Liver (tissue), 9 donors: Measurements from ENCODE around the gene CDH23. TPM values are rescaled to one million over a fixed set of nuclear protein-coding genes. Genes with fewer than 3 reads are reported as not detected.

Experiments used
- DNase-seq: peaks from one replicate; pipeline ENCODE4 v3.0.0-alpha.2; 2017; ENCODE audit warnings: low spot score
- H3K27ac ChIP-seq, 2 donors: one replicate each; pipeline ENCODE4 v1.7.0; 2013; ENCODE audit warnings: inconsistent platforms in 2 of 2, low read length in 2 of 2, control low read depth in 1 of 2, low read depth in 1 of 2, mild to moderate bottlenecking in 1 of 2
- H3K27me3 ChIP-seq, 4 donors: one replicate each; pipeline versions ENCODE4 v1.6.1 to v1.7.0; 2013; ENCODE audit warnings: low read length in 3 of 4, inconsistent platforms in 1 of 4, mild to moderate bottlenecking in 1 of 4, moderate library complexity in 1 of 4; ENCODE audit not compliant: control insufficient read depth in 4 of 4, insufficient read depth in 4 of 4
- H3K36me3 ChIP-seq, 4 donors: one replicate each; pipeline versions ENCODE4 v1.6.1 to v1.7.0; 2013; ENCODE audit warnings: low read length in 3 of 4, mild to moderate bottlenecking in 3 of 4, low read depth in 1 of 4, moderate library complexity in 1 of 4; ENCODE audit not compliant: control insufficient read depth in 4 of 4, insufficient read depth in 3 of 4
- H3K4me1 ChIP-seq, 4 donors: one replicate each; pipeline versions ENCODE4 v1.6.1 to v1.7.0; 2013; ENCODE audit warnings: low read length in 3 of 4, mild to moderate bottlenecking in 3 of 4, moderate library complexity in 1 of 4; ENCODE audit not compliant: control insufficient read depth in 4 of 4, insufficient read depth in 4 of 4
- H3K4me3 ChIP-seq, 3 donors: one replicate each; pipeline versions ENCODE4 v1.6.1 to v1.7.0; 2013; ENCODE audit warnings: low read length in 3 of 3, control low read depth in 1 of 3, low read depth in 1 of 3, mild to moderate bottlenecking in 1 of 3
- H3K9ac ChIP-seq, 2 donors: one replicate each; pipeline ENCODE4 v1.7.0; 2013; ENCODE audit warnings: low read length in 2 of 2, mild to moderate bottlenecking in 2 of 2, moderate library complexity in 2 of 2, control low read depth in 1 of 2, low read depth in 1 of 2
- H3K9me3 ChIP-seq, 4 donors: one replicate each; pipeline versions ENCODE4 v1.6.1 to v1.7.0; 2013; ENCODE audit warnings: low read length in 3 of 4; ENCODE audit not compliant: control insufficient read depth in 4 of 4
- FOXA1 ChIP-seq: IDR thresholded peaks from 2 replicates; pipeline ENCODE4 v1.6.1; 2016; ENCODE audit warnings: antibody characterized with exemption
- FOXA2 ChIP-seq: IDR thresholded peaks from 2 replicates; pipeline ENCODE4 v1.6.1; 2016; ENCODE audit warnings: antibody characterized with exemption
- GABPA ChIP-seq, 2 donors: IDR thresholded peaks in 1 of 2; conservative IDR thresholded peaks in 1 of 2; 2 replicates each; pipeline ENCODE4 v1.6.1; 2016; ENCODE audit warnings: antibody characterized with exemption in 2 of 2, mild to moderate bottlenecking in 1 of 2, moderate library complexity in 1 of 2
- HNF4A ChIP-seq, 2 donors: conservative IDR thresholded peaks; 2 replicates each; pipeline ENCODE4 v1.6.1; 2016; ENCODE audit warnings: antibody characterized with exemption in 2 of 2, mild to moderate bottlenecking in 2 of 2
- HNF4G ChIP-seq: IDR thresholded peaks from 2 replicates; pipeline ENCODE4 v1.6.1; 2016; ENCODE audit warnings: antibody characterized with exemption
- JUND ChIP-seq, 2 donors: IDR thresholded peaks; 2 replicates each; pipeline ENCODE4 v1.6.1; 2016; ENCODE audit warnings: antibody characterized with exemption in 2 of 2
- NR2F2 ChIP-seq: IDR thresholded peaks from 2 replicates; pipeline ENCODE4 v1.6.1; 2016; ENCODE audit warnings: antibody characterized with exemption
- RAD21 ChIP-seq, 2 donors: IDR thresholded peaks; 2 replicates each; pipeline ENCODE4 v1.6.1; 2016; ENCODE audit warnings: antibody characterized with exemption in 2 of 2, mild to moderate bottlenecking in 2 of 2
- RXRA ChIP-seq, 2 donors: IDR thresholded peaks; 2 replicates each; pipeline ENCODE4 v1.6.1; 2017 to 2018; ENCODE audit warnings: antibody characterized with exemption in 2 of 2, mild to moderate bottlenecking in 1 of 2
- SP1 ChIP-seq: IDR thresholded peaks from 2 replicates; pipeline ENCODE4 v1.6.1; 2018; ENCODE audit warnings: antibody characterized with exemption, mild to moderate bottlenecking
- TAF1 ChIP-seq: conservative IDR thresholded peaks from 2 replicates; pipeline ENCODE4 v1.6.1; 2016; ENCODE audit warnings: antibody characterized with exemption, mild to moderate bottlenecking
- YY1 ChIP-seq: IDR thresholded peaks from 2 replicates; pipeline ENCODE4 v1.6.1; 2016; ENCODE audit warnings: antibody characterized with exemption, mild to moderate bottlenecking
- WGBS: extraction: QIAGEN DNeasy Blood & Tissue Kit; methylation state at CpG from one replicate; pipeline ENCODE4 v1.1.7; 2013; 5-methylcytosine and 5-hydroxymethylcytosine counted together
- polyA plus RNA-seq, 2 donors: library from polyadenylated mRNA; stranded (reverse) in 1 of 2; unstranded in 1 of 2; fragments of 200-250 nt in 1 of 2; fragments of >200 nt in 1 of 2; fragmentation: Nextera tagmentation in 1 of 2; extraction: Ambion mirVana in 1 of 2; gene quantifications; one replicate each; pipeline versions ENCODE4 v1.2.1 to v1.2.3, GENCODE V29; 2013 to 2015
- total RNA-seq, 2 donors: library from RNA; depleted of rRNA; stranded (reverse); fragments of >200 nt; gene quantifications; one replicate each; pipeline ENCODE4 v1.2.3, GENCODE V29; 2014
- TF ChIP-seq, protein P1 (sequence below): IDR thresholded peaks from 2 replicates; pipeline ENCODE4 v1.6.1; 2016; ENCODE audit warnings: antibody characterized with exemption
- TF ChIP-seq, protein P2 (sequence below): IDR thresholded peaks from 2 replicates; pipeline ENCODE4 v1.6.1; 2016; ENCODE audit warnings: antibody characterized with exemption
- TF ChIP-seq, protein P3 (sequence below): IDR thresholded peaks from 2 replicates; pipeline ENCODE4 v1.6.1; 2016; ENCODE audit warnings: antibody characterized with exemption
- TF ChIP-seq, protein P4 (sequence below): fragments of 150-350 bp; IDR thresholded peaks from 2 replicates; pipeline ENCODE4 v1.5.1; 2017; ENCODE audit warnings: improper control_type of control experiment, low read depth, low read length; ENCODE audit not compliant: missing input control
- TF ChIP-seq, protein P5 (sequence below): IDR thresholded peaks from 2 replicates; pipeline ENCODE4 v1.6.1; 2016; ENCODE audit warnings: antibody characterized with exemption, mild to moderate bottlenecking
- donor health status: healthy.
- donor health status: healthy.
- donor health status: healthy.
- donor health status: healthy.
- donor health status: healthy.

The CDH23 gene
- total and polyA plus RNA-seq, 4 donors: 1.5 to 4.7 (median 3.4) TPM

DNA sequence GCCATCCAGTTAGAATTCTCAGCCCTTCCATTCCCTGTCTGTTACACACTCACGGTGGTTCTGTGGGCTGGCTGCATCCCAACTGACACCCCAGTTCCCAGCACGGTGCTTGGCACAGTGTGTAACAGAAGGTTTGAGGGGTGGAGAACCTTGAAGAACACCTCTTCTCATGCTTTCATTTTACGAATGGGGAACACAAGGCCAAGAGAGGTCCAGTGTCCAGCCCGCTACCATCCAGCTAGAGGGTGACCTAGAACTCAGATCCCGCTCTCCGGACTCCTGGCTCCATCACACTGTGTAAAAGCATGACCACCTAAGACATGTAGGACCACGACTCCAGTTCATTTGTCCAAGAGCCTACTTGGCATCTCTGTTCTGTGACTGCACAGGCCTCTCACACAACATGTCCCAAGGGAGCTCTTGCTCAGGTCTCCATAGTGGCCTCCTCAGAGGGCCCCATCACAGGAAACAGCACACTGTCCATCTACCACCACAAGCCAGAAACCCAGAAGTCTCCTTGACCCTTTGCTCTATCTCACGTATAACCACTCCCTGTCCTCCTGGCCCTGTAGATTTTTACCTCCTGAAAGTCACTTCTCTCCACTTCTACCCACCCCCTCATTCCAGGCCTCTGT lies 2.8 kb upstream of the CDH23 start:
- no peak overlapping the region for H3K27ac ChIP-seq
- no peaks in the 10 kb centered on the region for H3K9me3 ChIP-seq
- H3K27me3 ChIP-seq: no peaks in the 10 kb centered on the region
- no peaks in the 10 kb centered on the region for H3K36me3 ChIP-seq
- no peak overlapping the region for H3K9ac ChIP-seq
- 94% methylated on average over 8 of the region's 8 CpGs for WGBS
- peak; percentile 23 for DNase-seq
- H3K4me3 ChIP-seq: no peak overlapping the region
- H3K4me1 ChIP-seq: peaks cover 3 to 19% (median 14%) of the 10 kb centered on the region in 4 donors
- TF ChIP-seq, protein P1, sequence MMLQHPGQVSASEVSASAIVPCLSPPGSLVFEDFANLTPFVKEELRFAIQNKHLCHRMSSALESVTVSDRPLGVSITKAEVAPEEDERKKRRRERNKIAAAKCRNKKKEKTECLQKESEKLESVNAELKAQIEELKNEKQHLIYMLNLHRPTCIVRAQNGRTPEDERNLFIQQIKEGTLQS: no peak
- TF ChIP-seq SP1 (no peak), FOXA2 (no peak), FOXA1 (no peak), TAF1 (no peak), NR2F2 (no peak), GABPA (IDR thresholded peaks at IDR 0.05 in 1 of 2, conservative IDR thresholded peaks at IDR 0.05 in 1 of 2) (no peak), RAD21 (IDR thresholded peaks at IDR 0.05) (no peak), HNF4A (conservative IDR thresholded peaks at IDR 0.05) (no peak), JUND (IDR thresholded peaks at IDR 0.05) (no peak)
- TF ChIP-seq, protein P2, sequence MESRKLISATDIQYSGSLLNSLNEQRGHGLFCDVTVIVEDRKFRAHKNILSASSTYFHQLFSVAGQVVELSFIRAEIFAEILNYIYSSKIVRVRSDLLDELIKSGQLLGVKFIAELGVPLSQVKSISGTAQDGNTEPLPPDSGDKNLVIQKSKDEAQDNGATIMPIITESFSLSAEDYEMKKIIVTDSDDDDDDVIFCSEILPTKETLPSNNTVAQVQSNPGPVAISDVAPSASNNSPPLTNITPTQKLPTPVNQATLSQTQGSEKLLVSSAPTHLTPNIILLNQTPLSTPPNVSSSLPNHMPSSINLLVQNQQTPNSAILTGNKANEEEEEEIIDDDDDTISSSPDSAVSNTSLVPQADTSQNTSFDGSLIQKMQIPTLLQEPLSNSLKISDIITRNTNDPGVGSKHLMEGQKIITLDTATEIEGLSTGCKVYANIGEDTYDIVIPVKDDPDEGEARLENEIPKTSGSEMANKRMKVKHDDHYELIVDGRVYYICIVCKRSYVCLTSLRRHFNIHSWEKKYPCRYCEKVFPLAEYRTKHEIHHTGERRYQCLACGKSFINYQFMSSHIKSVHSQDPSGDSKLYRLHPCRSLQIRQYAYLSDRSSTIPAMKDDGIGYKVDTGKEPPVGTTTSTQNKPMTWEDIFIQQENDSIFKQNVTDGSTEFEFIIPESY: no peak
- TF ChIP-seq, protein P3, sequence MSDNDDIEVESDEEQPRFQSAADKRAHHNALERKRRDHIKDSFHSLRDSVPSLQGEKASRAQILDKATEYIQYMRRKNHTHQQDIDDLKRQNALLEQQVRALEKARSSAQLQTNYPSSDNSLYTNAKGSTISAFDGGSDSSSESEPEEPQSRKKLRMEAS: no peak
- TF ChIP-seq, protein P4, sequence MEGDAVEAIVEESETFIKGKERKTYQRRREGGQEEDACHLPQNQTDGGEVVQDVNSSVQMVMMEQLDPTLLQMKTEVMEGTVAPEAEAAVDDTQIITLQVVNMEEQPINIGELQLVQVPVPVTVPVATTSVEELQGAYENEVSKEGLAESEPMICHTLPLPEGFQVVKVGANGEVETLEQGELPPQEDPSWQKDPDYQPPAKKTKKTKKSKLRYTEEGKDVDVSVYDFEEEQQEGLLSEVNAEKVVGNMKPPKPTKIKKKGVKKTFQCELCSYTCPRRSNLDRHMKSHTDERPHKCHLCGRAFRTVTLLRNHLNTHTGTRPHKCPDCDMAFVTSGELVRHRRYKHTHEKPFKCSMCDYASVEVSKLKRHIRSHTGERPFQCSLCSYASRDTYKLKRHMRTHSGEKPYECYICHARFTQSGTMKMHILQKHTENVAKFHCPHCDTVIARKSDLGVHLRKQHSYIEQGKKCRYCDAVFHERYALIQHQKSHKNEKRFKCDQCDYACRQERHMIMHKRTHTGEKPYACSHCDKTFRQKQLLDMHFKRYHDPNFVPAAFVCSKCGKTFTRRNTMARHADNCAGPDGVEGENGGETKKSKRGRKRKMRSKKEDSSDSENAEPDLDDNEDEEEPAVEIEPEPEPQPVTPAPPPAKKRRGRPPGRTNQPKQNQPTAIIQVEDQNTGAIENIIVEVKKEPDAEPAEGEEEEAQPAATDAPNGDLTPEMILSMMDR: no peak

DNA sequence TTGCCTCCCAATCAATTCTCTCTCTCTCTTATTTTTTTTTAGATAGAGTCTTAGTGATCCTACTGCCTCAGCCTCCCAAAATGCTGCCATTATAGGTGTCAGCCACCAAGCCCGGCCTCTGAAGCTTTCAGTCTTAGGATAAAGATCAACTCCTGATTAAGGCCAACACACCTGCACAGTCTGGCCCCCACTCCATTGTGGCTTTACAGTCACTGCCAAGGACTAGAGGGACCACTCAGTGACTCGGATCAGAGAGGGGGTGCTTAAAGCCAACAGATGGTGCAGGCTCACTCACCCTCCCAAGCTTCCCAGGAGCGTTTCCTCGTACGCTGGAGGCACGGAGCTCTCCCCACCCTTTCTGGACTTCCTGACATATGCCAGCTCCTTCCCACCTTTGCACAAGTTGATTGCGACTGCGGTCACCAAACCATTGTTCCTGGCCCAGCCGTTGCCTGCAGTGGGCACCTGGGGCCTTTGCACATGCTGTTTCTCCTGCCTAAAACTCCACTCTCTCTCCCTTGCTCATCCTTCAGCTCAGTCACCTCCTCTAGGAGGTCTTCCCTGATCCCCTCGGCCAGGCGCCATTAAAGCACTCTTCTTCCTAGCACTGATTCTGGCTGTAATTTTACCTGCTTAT lies 1.7 kb upstream of the CDH23 start:
- no peak for TF ChIP-seq JUND (IDR thresholded peaks at IDR 0.05)
- no peak for TF ChIP-seq HNF4A (conservative IDR thresholded peaks at IDR 0.05)
- no peak for TF ChIP-seq YY1
- TF ChIP-seq HNF4G: no peak
- TF ChIP-seq, protein P1: no peak
- no peak for TF ChIP-seq RXRA (IDR thresholded peaks at IDR 0.05)
- TF ChIP-seq, protein P5, sequence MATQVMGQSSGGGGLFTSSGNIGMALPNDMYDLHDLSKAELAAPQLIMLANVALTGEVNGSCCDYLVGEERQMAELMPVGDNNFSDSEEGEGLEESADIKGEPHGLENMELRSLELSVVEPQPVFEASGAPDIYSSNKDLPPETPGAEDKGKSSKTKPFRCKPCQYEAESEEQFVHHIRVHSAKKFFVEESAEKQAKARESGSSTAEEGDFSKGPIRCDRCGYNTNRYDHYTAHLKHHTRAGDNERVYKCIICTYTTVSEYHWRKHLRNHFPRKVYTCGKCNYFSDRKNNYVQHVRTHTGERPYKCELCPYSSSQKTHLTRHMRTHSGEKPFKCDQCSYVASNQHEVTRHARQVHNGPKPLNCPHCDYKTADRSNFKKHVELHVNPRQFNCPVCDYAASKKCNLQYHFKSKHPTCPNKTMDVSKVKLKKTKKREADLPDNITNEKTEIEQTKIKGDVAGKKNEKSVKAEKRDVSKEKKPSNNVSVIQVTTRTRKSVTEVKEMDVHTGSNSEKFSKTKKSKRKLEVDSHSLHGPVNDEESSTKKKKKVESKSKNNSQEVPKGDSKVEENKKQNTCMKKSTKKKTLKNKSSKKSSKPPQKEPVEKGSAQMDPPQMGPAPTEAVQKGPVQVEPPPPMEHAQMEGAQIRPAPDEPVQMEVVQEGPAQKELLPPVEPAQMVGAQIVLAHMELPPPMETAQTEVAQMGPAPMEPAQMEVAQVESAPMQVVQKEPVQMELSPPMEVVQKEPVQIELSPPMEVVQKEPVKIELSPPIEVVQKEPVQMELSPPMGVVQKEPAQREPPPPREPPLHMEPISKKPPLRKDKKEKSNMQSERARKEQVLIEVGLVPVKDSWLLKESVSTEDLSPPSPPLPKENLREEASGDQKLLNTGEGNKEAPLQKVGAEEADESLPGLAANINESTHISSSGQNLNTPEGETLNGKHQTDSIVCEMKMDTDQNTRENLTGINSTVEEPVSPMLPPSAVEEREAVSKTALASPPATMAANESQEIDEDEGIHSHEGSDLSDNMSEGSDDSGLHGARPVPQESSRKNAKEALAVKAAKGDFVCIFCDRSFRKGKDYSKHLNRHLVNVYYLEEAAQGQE: no peak
- TF ChIP-seq, protein P3: no peak
- no peak for TF ChIP-seq GABPA (IDR thresholded peaks at IDR 0.05 in 1 of 2, conservative IDR thresholded peaks at IDR 0.05 in 1 of 2)
- TF ChIP-seq TAF1: no peak

More for the DNA sequence above, 1.7 kb upstream of the CDH23 start:
- 94% methylated on average over 11 of the region's 11 CpGs for WGBS
- H3K27me3 ChIP-seq: no peaks in the 10 kb centered on the region
- no peak overlapping the region for H3K4me3 ChIP-seq
- no peaks in the 10 kb centered on the region for H3K36me3 ChIP-seq
- no peak overlapping the region for H3K27ac ChIP-seq
- peaks cover 3 to 19% (median 14%) of the 10 kb centered on the region in 4 donors for H3K4me1 ChIP-seq
- no peaks in the 10 kb centered on the region for H3K9me3 ChIP-seq
- DNase-seq: no peak
- H3K9ac ChIP-seq: no peak overlapping the region
